IPS-20b (cell line): ENCODE data around the gene SLC17A1.

Experiments
- H3K27ac ChIP-seq: one replicate; pipeline ENCODE4 v1.5.1; 2013; ENCODE audit warnings: low read length
- H3K27me3 ChIP-seq: 2 replicates; pipeline ENCODE4 v1.6.1; 2013; ENCODE audit warnings: mild to moderate bottlenecking, low read length, inconsistent platforms; ENCODE audit not compliant: insufficient read depth
- H3K36me3 ChIP-seq: 2 replicates; pipeline ENCODE4 v1.6.1; 2013; ENCODE audit warnings: low read depth, mild to moderate bottlenecking, inconsistent platforms, low read length, moderate library complexity; ENCODE audit not compliant: insufficient read depth
- H3K4me1 ChIP-seq: 2 replicates; pipeline ENCODE4 v1.6.1; 2013; ENCODE audit warnings: mild to moderate bottlenecking, control low read depth, inconsistent platforms, low read length, moderate library complexity; ENCODE audit not compliant: insufficient read depth
- H3K4me3 ChIP-seq: 2 replicates; pipeline ENCODE4 v1.5.1; 2013; ENCODE audit warnings: mild to moderate bottlenecking, low read length, inconsistent platforms
- H3K9ac ChIP-seq: 2 replicates; pipeline ENCODE4 v1.6.1; 2013; ENCODE audit warnings: low read depth, mild to moderate bottlenecking, inconsistent platforms, low read length, moderate library complexity
- H3K9me3 ChIP-seq: 2 replicates; pipeline ENCODE4 v1.6.1; 2013; ENCODE audit warnings: mild to moderate bottlenecking, low read depth, low read length, inconsistent platforms; ENCODE audit not compliant: insufficient read depth

Gene SLC17A1

DNA sequence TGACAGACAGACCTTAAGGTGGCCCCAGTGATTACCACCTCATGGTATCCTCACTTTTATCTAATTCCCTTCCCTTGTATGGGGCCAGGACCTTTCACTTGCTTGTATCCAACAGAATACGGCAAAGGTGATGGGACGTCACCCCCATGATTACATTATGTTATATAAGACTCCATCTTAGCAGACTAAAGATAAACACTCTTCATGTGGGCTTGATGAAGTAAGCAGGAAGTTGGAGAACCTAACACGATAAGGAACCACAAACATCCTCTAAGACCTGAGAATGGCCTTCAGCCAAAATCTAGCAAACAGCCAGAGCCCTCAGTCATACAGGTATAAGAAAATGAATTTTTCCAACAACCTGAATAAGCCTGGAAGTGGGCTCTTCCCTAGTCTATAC, 34.2 kb upstream of the SLC17A1 start:
- H3K9ac ChIP-seq, result no peak overlapping the region
- H3K4me3 ChIP-seq, result no peak overlapping the region
- no peaks in the 10 kb centered on the region for H3K4me1 ChIP-seq
- no peaks in the 10 kb centered on the region for H3K27me3 ChIP-seq
- no peak overlapping the region for H3K27ac ChIP-seq
- H3K9me3 ChIP-seq, result no peaks in the 10 kb centered on the region
- H3K36me3 ChIP-seq, result no peaks in the 10 kb centered on the region

DNA sequence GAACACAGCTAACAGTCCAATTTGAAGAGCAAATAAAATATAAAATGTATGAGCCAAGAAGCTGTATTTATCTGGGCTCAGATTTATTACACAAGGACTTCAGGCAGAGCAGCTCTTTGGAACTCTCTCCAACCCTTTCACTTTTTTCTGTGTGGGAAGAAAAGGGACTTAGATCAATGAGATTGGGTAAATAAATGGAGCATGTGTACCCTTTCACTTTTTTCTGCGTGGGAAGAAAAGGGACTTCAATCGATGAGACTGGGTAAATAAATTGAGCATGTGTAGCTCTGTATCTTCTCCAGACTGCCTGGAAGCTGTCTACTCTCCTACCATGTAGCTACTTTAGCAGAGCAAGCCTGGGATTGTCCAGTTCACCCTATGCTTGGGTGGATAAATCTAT, 31.5 kb upstream of the SLC17A1 start:
- H3K9me3 ChIP-seq, result no peaks in the 10 kb centered on the region
- no peak overlapping the region for H3K27ac ChIP-seq
- no peak overlapping the region for H3K4me3 ChIP-seq
- no peaks in the 10 kb centered on the region for H3K27me3 ChIP-seq
- H3K9ac ChIP-seq, result no peak overlapping the region
- H3K4me1 ChIP-seq, result no peaks in the 10 kb centered on the region
- H3K36me3 ChIP-seq, result no peaks in the 10 kb centered on the region

- Histone ChIP-seq H3K9me3 (no peaks in the 10 kb centered on the region), H3K9ac (no peak overlapping the region), H3K27me3 (no peaks in the 10 kb centered on the region), H3K36me3 (no peaks in the 10 kb centered on the region), H3K27ac (no peak overlapping the region), H3K4me3 (no peak overlapping the region), H3K4me1 (no peaks in the 10 kb centered on the region)
Measured at GRCh38 chr6:25862199-25862598, 30.3 kb upstream of the SLC17A1 start.

DNA sequence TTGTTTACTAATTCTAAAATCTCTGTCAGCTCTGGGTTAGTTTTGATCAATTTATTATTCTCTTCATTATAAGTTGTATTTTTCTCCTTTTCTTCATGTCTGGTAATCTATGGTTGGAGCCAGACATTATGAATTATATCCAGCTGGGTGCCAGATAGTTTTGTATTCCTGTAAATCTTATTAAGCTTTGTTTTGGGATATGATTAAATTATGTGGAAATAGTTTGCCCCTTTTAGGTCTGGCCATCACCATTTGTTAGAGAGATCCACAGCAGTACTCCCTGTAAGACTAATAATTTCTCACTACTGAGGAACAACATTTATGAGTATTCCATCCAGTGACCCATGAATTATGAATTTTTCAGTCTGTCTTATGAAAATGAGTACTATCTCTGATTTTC, 20.9 kb upstream of the SLC17A1 start:
- Histone ChIP-seq H3K27me3 (no peaks in the 10 kb centered on the region), H3K9me3 (no peaks in the 10 kb centered on the region), H3K4me1 (no peaks in the 10 kb centered on the region), H3K36me3 (no peaks in the 10 kb centered on the region), H3K4me3 (no peak overlapping the region), H3K9ac (no peak overlapping the region), H3K27ac (no peak overlapping the region)

- Histone ChIP-seq H3K9ac (no peak overlapping the region), H3K36me3 (no peaks in the 10 kb centered on the region), H3K9me3 (no peaks in the 10 kb centered on the region), H3K27me3 (no peaks in the 10 kb centered on the region), H3K4me3 (no peak overlapping the region), H3K27ac (no peak overlapping the region), H3K4me1 (no peaks in the 10 kb centered on the region)
Measured at GRCh38 chr6:25851961-25852360, 20.1 kb upstream of the SLC17A1 start.

- H3K4me1 ChIP-seq, result no peaks in the 10 kb centered on the region
- H3K9me3 ChIP-seq, result no peaks in the 10 kb centered on the region; the same call in 1 of the 2 replicates
- no peaks in the 10 kb centered on the region for H3K27me3 ChIP-seq
- no peak overlapping the region for H3K27ac ChIP-seq
- no peak overlapping the region for H3K4me3 ChIP-seq
- H3K9ac ChIP-seq, result no peak overlapping the region
- H3K36me3 ChIP-seq, result no peaks in the 10 kb centered on the region
Measured at GRCh38 chr6:25844518-25844917, 12.7 kb upstream of the SLC17A1 start.

GRCh38 chr6:25842526-25842925, 10.7 kb upstream of the SLC17A1 start:
- H3K4me1 ChIP-seq, result no peaks in the 10 kb centered on the region
- no peak overlapping the region for H3K4me3 ChIP-seq
- no peak overlapping the region for H3K27ac ChIP-seq
- H3K36me3 ChIP-seq, result no peaks in the 10 kb centered on the region
- H3K9ac ChIP-seq, result no peak overlapping the region
- no peaks in the 10 kb centered on the region; the same call in 1 of the 2 replicates for H3K9me3 ChIP-seq
- H3K27me3 ChIP-seq, result no peaks in the 10 kb centered on the region

DNA sequence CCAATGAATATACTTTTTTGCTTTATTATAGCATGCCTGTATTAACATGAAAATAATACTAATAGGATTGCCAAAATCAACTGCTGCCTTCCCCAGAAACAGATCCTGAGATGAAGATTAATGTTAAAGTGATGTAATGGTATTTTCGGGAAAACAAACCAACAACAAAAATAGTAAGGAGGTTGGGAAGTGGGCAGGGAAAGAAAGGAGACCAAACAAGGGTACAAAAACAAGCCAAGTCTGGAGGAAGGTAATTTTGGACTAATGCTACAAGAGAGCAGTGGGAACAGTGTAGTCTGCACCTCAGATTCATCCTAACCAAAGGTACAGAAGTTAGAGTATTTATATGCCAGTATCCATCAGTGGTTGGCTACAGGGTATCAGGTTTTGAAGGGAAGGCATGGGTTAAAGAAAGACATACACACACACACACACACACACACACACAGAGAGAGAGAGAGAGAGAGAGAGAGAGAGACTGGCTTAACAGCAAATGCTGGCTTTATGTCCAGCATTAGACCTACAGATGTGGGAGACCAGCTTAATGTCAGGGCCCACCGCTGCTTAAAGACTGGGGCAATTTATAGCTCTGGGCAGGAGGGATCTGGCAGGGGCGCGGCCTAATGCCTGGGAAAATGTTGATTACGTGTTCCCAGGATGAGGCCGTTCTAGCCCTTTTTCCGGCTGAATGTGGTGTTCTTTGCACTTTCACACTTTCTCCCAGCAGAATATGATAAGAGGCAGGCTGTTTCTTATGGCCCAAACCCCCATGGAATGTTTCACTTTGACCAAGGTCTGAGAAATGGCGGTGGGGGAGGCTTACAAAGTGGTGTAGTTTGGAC, 3.8 kb upstream of the SLC17A1 start:
- Histone ChIP-seq H3K27me3 (no peaks in the 10 kb centered on the region), H3K4me1 (no peaks in the 10 kb centered on the region), H3K4me3 (no peak overlapping the region), H3K9me3 (no peaks in the 10 kb centered on the region; the same call in 1 of the 2 replicates), H3K27ac (no peak overlapping the region), H3K9ac (no peak overlapping the region), H3K36me3 (no peaks in the 10 kb centered on the region)

DNA sequence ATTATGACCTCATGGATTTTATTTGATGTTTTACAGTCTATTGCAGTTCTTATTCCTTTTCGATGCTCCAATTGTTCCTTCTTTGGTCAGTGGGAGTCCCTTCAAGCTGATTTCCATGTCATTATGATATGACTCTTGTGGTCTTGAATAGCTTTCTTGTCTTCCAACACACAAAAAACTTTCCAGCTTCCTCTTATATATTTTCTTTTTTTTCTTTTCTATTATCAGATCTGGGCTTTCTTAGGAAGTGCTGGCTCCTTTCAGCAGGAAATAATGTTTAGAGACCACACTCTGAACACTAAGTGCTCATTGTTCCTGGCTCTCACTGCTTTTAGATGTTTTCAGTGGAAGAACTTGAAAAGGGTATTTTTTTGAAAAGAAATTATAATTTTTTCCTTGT, 3.1 kb upstream of the SLC17A1 start:
- H3K9ac ChIP-seq, result no peak overlapping the region
- H3K27ac ChIP-seq, result no peak overlapping the region
- no peaks in the 10 kb centered on the region for H3K27me3 ChIP-seq
- no peaks in the 10 kb centered on the region for H3K36me3 ChIP-seq
- no peaks in the 10 kb centered on the region for H3K4me1 ChIP-seq
- no peaks in the 10 kb centered on the region for H3K9me3 ChIP-seq
- H3K4me3 ChIP-seq, result no peak overlapping the region

- Histone ChIP-seq H3K27ac (no peak overlapping the region), H3K9me3 (no peaks in the 10 kb centered on the region), H3K9ac (no peak overlapping the region), H3K4me1 (no peaks in the 10 kb centered on the region), H3K4me3 (no peak overlapping the region), H3K27me3 (no peaks in the 10 kb centered on the region), H3K36me3 (no peaks in the 10 kb centered on the region)
Measured at GRCh38 chr6:25833136-25833535, 1.3 kb upstream of the SLC17A1 start.

GRCh38 chr6:25832670-25833069, 818 bp upstream of the SLC17A1 start:
- Histone ChIP-seq H3K9me3 (no peaks in the 10 kb centered on the region), H3K36me3 (no peaks in the 10 kb centered on the region), H3K27me3 (no peaks in the 10 kb centered on the region), H3K4me1 (no peaks in the 10 kb centered on the region), H3K9ac (no peak overlapping the region), H3K4me3 (no peak overlapping the region), H3K27ac (no peak overlapping the region)

GRCh38 chr6:25832307-25832662, 433 bp upstream of the SLC17A1 start:
- Histone ChIP-seq H3K27me3 (no peaks in the 10 kb centered on the region), H3K36me3 (no peaks in the 10 kb centered on the region), H3K9me3 (no peaks in the 10 kb centered on the region), H3K4me1 (no peaks in the 10 kb centered on the region), H3K4me3 (no peak overlapping the region), H3K9ac (no peak overlapping the region), H3K27ac (no peak overlapping the region)
